ENCODE measurements around the gene C14orf180.

The C14orf180 gene

DNA sequence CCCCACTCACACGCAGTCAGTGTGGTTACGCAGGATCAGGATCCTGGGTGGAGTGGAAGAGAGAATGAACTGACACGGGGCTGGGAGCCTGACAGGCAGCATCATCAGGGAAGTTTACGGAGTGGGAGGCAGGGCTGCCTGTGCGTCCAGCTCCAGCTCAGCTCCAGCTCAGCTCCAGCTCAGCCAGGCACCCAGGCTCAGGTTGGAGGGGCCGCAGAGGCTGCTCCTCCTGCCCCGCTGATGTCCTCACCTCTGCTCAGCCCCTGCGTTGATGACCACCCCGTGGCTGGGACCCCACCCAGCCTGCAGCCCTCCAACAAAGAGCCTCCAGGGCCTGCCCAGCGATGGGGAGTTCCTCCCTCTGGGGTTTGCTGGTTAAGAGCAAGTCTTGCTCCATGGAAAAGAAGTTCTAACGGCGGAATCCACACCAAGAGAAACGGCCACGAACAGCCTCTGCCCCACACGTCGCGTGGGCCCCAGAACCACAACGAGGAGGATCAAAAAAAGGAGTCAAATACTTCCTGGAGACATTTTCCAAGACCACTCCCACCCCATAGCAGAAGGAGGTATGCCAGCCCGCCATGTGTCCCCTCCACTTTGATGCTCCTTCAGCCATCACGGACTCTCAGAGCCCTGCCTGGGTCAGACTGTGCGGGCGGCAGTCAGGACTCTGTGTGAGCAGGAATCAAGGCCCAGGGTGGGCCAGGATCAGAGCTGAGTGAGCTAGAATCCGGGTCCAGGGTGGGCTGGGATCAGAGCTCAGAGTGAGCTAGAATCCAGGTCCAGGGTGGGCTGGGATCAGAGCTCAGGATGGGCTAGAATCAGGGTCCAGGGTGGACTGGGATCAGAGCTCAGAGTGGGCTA is 17.7 kb upstream of the C14orf180 start:
- no peak for DNase-seq (ENCODE audit: low read depth in 3 of 3)

DNA sequence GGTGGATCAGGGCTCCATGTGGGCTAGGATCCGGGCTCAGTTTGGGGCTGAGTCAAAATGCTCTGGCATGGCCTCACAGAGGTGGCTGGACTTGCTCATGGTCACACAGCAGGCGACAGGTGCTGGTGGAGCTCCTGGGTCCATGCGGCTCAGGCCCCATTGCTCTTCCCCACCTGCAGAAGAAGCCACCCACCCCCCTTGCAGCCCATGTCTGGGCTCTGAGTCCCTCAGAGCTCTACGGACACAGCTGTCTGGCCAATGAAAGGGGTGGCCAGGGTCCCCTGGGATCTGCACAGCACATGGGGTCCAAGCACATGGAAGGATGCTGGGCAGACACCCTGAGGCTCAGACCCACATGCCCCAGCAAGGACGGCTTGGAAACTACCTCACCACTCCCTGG is 17.0 kb upstream of the C14orf180 start:
- no peak for DNase-seq (ENCODE audit: low read depth in 3 of 3)

GRCh38 chr14:104563191-104563741 is 16.3 kb upstream of the C14orf180 start:
- DNase-seq (ENCODE audit: low read depth in 3 of 3), result no peak

GRCh38 chr14:104563742-104564615 is 15.6 kb upstream of the C14orf180 start:
- peak; percentile 32 to 63 (median 33) for DNase-seq (ENCODE audit: low read depth in 3 of 3)

DNA sequence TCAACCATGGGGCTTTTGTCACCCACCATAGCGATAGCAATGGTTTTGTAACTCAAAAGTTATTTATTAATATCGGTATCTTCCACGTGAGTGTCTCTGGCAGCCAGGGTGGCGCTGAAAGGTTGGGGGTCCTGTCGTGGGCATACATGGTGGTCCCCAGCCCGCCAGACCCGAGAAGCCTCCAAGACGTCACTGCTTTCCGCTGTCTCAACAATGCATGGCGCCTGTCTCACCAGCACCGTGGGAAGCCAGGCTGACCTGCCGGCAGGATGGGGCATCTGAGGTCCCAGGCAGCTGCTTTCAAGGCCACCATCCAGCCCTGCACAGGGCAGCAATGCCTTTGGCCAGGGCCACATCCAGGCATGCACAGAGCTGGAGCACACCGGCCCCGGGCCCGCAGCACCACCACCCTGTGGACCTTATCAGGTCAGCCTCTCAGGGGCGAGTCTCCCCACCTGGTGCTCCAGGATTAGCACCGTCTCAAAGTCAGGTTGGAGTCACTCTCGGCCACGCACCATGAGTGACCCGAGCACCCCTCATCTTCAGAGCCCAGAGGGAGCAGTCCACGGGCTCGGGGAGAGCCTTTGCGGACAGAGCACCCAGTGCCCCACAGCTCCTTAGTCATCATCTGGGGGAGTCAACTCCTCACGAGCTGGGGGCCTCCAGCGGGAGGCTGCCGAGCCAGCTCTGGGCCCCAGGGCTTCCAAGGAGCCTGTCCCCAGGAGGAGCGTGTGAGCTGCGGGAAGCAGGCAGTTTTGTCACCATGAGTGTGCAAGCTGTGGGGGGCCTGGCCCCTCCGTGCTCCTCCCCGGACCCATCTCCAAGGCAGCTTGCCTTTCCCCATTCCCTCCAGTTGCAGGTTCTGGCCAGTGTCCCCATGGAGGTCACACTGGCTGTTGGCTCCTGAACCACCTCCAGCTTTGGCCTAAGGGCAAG is 14.6 kb upstream of the C14orf180 start:
- DNase-seq (ENCODE audit: low read depth in 3 of 3), result no peak

DNA sequence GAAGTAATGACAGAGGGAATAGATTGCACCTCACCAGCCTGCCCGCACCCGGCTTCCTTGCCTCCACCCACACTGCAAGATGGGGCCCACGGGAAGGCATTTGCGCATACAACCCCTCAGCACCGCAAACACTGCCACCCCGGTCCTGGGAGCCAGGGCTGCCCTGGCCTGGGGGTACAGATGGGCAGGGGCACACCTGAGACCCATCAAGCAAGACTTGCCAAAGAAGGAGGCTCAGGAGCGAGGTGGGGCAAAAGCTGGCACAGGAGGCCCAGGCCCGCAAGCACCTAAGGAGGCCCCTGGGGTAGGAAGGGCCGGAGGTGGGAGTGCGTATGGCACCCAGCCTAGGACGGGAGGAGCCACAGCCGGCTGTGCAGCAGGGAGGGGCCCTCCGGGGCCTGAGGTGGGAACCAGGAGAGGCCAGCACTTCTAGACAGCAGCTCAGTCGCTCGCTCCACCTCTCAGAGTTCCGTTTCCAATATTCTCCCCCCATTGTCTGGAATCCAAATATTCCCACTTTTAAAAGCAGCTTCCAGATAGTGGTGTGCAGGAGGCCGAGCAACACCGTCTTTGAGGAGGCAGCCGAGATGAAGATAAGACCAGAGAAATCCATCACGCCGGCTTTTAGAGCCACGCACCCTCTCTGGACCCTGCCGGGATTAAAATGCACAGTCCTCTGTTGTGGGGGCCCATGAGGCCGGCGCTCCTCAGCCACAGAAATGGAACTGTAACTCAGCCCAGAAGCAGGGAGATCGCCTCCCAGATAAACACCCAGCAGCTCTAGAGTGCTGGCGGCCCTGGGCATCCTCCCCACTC is 12.2 kb upstream of the C14orf180 start:
- DNase-seq (ENCODE audit: low read depth in 3 of 3), result no peak

DNA sequence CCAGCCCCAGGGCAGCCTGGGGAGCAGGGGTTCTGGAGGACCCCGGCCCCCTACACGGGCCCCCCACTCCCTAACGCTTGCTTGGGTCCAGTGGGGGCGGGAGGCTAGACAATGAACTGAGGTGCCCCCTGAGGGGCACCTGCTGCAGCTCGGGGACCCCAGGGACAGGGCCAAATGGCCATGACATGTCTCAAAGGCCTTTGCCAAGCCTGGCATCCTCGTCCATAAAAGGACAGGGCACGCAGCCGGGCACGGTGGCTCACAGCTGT is 11.7 kb upstream of the C14orf180 start:
- DNase-seq (ENCODE audit: low read depth in 3 of 3), result no peak

- no peak for DNase-seq (ENCODE audit: low read depth in 3 of 3)
These were observed 10.9 kb upstream of the C14orf180 start for GRCh38 chr14:104568620-104569019.

- no peak for DNase-seq (ENCODE audit: low read depth in 3 of 3)
These were observed 10.1 kb upstream of the C14orf180 start for GRCh38 chr14:104569435-104569834.

GRCh38 chr14:104571246-104571645 is 8.3 kb upstream of the C14orf180 start:
- DNase-seq (ENCODE audit: low read depth in 3 of 3), result no peak

GRCh38 chr14:104572024-104572626 is 7.4 kb upstream of the C14orf180 start:
- DNase-seq (ENCODE audit: low read depth in 3 of 3), result no peak

DNA sequence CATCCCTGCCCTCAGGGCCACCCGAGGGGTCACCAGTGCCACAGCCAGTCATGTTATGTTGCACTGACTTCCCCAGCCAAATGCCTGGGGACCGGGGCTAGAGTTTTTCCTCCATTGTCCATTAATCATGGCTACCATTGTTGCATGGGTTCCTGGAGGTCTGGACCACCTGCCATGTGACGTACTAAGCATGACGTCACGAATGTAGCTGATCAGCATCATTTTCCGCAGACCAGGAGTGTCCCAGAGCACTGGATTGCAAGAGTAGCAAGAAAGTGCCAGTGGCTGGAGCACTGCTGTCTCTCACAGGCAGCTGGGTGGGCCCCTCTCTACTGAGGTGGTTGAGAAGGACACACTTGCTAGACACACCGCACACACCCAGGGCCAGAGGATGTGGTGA is 6.9 kb upstream of the C14orf180 start:
- DNase-seq (ENCODE audit: low read depth in 3 of 3), result no peak

DNA sequence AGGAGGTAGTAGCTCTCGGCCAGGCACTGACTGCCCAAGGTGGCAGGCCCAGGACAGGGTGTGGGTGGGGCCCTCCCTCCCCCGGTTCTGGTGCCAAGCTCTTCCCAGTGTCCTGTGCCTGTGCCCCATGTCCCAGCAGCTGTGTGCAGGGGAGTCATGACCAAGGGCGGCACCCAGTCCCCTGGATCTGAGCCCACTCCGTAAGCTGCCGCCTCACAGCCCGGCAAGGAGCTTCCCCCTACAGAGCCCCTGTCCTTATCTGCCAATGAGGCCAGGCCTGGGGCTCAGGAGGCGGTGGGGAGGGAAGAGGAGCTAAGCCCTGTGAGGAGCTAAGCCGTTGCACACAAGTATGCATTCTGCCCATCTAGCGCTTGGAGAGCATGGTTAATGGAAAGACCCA is 5.6 kb upstream of the C14orf180 start:
- no peak for DNase-seq (ENCODE audit: low read depth in 3 of 3)

DNA sequence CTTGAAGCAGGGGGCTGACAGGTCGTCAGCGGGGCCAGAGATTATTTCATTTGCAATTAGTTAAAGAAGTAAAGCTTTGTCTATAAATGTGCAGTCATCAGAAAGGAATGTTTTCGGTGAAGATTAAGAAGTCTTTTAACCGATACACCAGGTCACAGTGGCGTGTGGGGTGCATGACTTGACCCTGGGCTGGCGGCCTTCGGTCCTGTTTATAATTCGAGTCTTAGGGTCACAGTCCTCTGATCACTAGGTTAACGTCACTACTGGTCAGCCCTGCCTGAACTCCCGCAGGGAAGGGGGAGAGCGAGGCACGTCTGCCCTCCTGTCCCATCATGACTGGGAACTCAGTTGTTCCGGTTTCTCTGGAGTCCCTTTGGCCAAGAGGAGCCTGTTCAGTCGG is 5.0 kb upstream of the C14orf180 start:
- DNase-seq (ENCODE audit: low read depth in 3 of 3), result no peak

- DNase-seq (ENCODE audit: low read depth in 3 of 3), result no peak
These were observed 4.5 kb upstream of the C14orf180 start for GRCh38 chr14:104574978-104575583.

DNA sequence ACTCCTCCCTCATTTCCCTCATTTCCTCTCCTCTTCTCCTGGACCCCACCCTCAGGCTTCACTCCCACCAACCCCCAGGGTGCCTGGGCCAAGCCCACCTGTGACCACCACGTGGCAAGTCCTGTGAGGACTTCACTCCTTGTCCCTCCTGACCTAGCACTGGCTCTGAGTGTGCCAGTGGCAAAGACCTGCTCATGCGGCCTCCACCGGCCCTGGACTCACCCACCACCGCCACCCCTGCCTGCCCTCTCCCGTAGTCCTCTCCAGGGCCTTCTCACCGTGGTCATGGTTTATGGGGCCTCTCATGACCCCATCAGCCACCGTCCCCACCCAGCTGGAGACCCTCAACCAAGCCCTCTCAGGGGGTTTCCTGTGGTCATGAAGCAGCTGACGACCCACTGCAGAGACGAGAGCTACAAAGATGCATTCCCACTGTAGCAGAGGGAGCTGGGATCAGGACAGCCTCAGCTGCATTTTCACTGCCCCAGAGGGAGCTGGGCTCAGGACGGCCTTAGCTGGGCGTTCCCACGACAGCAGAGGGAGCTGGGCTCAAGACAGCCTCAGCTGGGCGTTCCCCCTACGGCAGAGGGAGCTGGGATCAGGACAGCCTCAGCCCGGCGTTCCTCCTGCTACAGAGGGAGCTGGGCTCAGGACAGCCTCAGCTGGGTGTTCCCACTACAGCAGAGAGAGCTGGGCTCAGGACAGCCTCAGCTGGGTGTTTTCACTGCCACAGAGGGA is 3.2 kb upstream of the C14orf180 start:
- DNase-seq (ENCODE audit: low read depth in 3 of 3), result no peak

- no peak for DNase-seq (ENCODE audit: low read depth in 3 of 3)
These were observed 2.6 kb upstream of the C14orf180 start for GRCh38 chr14:104576970-104577332.

DNA sequence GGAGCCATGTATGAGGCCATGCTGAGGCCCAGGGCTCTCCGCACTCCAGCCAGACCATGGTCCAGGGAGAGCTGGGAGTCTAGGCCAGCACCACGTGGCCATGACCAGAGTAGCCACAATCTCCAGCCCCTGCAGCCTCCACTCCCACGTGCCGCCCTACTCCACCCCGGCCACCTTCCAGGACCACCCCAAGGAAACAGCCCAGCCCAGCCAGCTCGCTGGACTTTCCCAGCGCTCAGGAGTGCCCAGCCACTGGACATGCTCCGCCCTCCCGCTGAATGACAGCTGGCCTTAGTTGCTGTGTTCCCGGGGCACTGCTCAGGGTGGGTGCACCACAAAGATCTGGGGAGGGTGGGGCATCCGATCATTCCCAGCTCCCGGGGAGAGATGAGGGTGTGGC is 2.1 kb upstream of the C14orf180 start:
- no peak for DNase-seq (ENCODE audit: low read depth in 3 of 3)

DNA sequence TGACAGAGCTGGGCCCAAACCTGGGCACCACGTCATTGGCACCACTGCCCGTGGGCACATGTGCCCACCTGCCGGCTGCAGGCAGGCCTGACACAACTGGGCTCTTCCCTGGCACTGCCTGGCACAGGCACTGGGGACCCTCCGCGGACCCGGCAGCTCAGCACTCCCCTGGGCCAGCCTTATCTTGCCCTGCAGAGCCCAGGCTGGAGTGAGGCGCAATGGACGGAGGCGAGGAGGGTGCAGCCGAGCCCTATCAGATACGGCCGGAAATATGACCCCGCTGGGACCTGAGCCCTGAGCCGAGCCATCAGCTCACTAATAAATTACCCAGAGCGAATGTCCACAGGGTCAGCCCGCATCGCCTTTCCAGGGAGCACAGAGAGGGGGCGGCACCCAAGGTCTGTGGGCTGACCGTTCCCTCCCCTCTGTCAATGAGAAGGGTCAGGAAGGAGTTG is 1.7 kb upstream of the C14orf180 start:
- DNase-seq (ENCODE audit: low read depth in 3 of 3), result no peak
